HG03066 (cell line): Measurements from ENCODE around the gene HP1BP3.

Source experiments
- ATAC-seq: cut with Tn5 transposase; IDR thresholded peaks from one replicate; pipeline ENCODE4 v1.9.1; 2021; ENCODE audit warnings: low read depth; ENCODE audit not compliant: unreplicated experiment

HP1BP3 gene

GRCh38 chr1:20712215-20712577 is 74.9 kb downstream of the HP1BP3 start:
- no peak for ATAC-seq

GRCh38 chr1:20711285-20712214 is 75.6 kb downstream of the HP1BP3 start:
- ATAC-seq: no peak

DNA sequence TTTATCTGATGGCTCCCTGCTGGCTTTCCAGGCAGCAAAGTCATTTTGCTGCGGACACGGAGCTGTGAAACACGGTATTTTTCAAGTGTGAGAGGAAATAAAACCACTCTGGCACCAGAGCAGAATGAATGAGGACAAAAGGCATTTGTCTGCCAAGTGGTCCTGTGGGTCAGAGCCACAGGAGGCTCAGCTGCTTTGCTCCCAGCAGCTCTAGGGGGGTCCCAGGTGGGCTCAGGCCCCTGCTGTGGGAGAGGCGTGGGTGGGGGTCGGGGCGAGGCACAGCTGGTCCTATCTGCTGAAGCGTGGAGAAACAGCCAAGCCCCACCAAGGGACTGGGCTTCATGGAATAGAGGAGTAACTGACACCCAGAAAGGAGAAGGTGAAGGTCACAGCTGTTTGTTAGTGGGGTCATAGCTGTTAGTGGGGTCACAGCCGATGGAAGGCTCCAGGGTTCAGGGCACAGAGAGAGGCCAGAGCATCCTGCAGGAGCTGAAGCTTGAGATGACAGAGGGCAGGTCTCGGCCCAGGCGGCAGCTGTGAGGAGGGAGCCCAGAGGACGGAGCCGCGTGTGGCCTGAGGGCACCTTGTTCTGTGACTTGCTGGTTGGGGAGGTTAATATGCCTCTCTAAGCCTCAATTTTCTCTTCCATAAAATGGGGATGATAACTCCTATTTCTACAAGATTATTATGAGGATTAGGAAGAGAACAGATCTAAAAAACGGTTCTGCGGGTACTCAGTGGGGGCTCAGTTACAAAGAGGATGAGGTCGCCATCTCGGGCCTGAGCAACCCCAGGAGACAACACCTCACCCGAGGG is 76.4 kb downstream of the HP1BP3 start:
- ATAC-seq: no peak

DNA sequence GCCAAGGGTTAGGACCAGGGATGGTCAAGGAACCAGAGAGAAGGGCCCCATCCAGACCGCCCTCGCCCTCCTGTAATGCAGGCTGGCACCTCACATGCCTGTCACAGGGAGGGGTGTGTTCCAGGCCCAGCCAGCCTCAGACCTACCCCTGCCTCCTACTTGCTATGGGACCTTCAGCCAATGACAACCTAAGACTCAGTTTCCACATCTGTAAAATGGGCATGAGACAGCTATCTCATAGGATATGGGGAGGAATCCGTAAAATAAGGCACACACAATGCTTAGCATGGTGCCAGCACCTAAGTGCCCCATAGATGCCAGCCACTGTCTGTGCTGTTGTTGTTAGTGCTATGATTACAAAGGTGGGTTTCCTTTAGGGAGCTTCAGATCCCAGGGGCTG is 77.2 kb downstream of the HP1BP3 start:
- no peak for ATAC-seq

GRCh38 chr1:20708891-20709290 is 78.2 kb downstream of the HP1BP3 start:
- ATAC-seq: no peak

DNA sequence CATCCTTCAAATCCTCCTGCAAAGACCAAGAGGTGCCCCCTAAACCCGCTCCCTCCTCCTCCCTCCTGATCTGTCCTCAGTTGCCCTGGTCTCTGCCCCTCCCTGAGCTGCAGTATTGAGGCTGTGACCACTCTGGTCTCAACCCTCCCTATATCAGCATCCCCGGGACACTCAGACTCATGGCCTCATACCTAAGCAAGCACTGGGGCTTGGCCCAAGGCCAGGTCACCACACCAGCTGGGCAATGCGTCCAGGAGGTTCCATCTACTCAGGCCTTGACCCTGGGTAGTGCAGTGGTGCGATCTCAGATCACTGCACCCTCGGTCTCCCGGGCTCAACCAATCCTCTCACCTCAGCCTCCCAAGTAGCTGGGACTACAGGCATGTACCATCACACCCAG is 79.0 kb downstream of the HP1BP3 start:
- ATAC-seq: no peak

- no peak for ATAC-seq
Observed at GRCh38 chr1:20706841-20707240, 80.3 kb downstream of the HP1BP3 start.

DNA sequence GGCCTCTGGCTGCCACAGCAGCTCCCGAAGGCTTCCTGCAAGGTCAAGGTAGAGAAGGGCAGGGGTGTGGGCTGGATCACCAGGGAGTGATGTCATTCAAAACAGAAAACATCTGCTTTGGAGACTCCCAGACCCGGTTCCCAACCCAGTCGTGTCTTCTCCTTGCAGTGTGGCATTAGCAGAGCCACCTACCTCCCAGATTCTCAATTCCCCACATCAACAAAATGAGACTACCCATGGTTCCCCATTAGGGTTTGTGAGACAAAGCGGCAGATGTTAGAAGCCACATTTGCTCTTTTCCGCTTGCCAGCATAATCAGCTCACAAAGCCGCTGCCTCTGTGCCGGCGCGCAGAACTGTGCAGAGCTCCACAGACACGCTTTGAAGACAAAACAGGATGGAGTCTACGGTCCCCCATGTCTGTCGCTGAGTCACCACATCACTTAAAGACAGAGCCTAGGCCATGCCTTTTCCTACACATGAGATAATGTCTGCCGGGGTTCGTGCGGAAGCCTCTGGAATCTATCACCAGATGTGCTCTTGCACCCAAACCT is 81.8 kb downstream of the HP1BP3 start:
- ATAC-seq: no peak

DNA sequence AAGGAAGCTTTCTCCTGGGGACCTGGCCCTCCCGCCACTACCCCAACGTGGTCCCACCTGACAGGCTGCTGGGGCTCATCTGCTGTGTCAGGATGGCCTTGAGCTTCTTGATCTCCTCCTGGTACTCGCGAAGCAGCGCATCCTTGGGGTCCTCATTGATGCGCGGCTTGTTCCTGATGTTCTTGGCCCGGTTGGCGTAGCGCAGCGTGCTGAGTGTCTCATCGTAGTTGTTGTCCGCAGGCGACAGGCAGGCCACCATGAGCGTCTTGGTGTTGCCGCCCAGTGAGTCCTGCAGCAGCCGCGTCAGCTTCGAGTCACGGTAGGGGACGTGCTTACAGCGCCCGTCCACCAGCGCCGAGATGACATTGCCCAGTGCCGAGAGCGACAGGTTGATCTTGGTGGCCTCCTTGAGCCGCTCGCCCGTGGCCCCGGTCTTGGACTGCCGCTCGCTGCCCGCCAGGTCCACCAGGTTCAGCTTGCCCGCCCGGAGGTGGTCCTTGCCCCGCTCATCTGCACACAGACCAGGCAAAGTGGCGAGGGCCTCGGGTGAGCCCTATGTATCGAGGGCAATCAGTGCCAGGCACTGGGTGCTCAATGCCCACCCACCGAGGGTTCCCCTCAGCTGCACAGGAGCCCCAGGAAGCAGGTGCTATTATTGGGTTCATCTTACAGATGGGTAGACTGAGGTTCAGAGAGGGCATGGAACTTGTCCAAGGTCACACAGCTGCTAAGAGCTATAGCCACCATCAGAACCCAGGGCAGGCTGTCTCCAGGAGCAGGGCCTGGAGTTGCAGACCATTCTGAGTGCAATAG is 82.5 kb downstream of the HP1BP3 start:
- ATAC-seq: no peak

DNA sequence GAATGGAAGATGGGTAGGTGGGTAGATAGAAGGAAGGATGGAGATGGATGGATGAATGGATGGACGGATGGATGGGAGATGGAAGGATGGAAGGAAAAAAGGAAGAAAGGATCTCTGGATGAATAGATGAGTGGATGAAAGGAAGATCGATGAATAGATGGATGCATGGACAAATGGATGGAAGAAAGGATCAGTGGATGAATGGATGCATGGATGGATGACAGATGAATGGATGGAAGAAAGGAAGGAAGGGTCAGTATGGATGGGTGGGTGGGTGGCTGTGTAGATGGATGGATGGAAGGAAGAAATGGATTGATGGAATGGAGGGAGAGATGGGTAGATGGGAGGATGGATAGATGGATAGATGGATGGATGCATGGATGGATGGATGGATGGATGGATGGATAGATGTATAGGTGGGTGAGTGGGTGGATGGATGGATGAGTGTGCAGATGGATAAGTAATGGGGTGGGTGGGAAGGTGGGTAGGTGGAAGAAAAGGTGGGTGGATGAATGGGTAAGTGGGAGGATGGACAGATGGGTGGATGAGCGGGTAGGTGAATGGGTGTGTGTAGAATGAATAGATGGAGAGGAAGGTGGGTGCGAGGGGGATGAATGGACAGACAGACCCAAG is 83.9 kb downstream of the HP1BP3 start:
- no peak for ATAC-seq

GRCh38 chr1:20702416-20702815 is 84.7 kb downstream of the HP1BP3 start:
- no peak for ATAC-seq

GRCh38 chr1:20701847-20702246 is 85.3 kb downstream of the HP1BP3 start:
- no peak for ATAC-seq

GRCh38 chr1:20701446-20701845 is 85.7 kb downstream of the HP1BP3 start:
- ATAC-seq: no peak

DNA sequence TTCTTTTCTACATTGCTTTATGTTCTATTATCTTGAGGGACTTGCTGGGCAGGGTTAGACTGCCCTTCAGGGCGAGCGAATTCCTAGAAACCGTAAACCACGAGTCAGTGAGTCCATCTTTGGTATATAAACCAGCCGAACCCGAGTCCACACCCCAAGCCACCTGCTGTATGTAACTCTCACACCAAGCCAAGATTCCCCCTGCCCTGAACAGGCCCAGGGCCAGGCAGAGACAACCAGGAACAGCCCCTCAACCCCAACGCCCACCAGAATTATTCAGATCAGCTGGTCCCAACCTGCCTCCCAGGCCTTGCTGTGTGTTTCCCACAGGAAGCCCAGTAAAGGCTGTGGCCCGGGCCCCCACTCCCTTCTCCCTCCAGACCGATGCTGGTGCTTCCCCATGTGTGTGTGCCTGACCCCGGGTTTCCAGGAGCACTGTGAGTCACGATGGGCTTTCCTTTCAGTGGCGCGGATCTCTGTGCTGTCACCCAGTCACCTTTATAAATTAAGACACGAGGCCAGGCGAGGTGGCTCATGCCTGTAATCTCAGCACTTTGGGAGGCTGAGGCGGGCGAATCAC is 86.4 kb downstream of the HP1BP3 start:
- no peak for ATAC-seq

GRCh38 chr1:20699558-20699957 is 87.5 kb downstream of the HP1BP3 start:
- no peak for ATAC-seq

DNA sequence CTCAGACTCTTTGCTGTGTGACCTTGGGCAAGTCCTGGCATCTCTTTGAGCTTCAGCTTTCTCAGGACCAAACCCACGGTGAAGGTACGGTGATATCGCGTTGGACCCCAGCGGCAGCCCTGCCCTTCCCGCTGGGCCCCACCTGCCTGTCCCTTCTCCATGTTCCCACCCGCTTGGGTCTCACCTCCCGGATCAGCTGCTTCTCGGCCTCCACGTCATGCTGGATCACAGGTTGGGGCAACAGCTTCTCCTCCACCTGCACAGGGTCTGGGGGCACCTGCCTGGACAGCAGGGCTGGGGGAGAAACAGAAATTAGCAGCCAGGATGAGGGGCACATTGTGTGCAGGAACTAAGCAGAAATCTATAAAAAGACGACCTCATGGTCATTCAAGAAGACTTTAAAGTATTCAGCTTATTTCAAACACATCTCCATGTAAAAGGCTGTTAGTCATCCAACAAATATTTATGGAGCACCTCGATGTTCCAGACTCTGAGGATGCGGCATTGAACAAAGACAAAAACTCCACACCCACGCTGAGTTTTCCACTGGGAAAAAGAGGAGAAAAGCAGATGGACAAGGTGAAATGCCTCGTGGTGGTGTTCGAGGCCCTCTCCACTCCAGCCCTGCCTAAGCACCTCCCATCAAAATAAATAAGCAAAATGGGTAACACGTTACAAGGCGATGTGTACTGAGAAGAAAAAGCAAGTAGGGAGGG is 88.8 kb downstream of the HP1BP3 start:
- no peak for ATAC-seq

DNA sequence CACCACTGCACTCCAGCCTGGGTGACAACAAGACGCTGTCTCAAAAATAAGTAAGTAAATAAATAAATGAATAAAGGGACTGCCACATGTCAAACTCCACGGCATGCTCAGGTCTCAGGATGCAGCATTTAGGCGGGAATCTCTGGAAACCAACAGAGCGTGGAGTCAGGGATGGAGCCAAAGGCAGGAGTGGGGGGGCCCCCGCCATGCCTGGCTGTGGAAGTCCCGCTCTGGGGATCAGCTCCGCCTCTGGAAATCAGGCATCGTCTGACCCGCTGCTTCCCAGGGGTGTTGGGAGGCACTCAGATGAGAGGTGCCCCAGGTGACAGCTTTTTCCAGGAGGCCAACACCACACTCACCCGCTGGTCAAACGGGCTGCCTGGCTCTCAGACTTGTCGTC is 89.5 kb downstream of the HP1BP3 start:
- no peak for ATAC-seq

GRCh38 chr1:20696397-20697333 is 90.4 kb downstream of the HP1BP3 start:
- ATAC-seq: no peak
